NCI-H526 (cell line): ENCODE results near the gene BMP7.

ENCODE experiments used
- DNase-seq, 2 experiments: peaks; one replicate each; lab custom pipeline; 2025; lab: John Stamatoyannopoulos, UW

BMP7 gene

DNA sequence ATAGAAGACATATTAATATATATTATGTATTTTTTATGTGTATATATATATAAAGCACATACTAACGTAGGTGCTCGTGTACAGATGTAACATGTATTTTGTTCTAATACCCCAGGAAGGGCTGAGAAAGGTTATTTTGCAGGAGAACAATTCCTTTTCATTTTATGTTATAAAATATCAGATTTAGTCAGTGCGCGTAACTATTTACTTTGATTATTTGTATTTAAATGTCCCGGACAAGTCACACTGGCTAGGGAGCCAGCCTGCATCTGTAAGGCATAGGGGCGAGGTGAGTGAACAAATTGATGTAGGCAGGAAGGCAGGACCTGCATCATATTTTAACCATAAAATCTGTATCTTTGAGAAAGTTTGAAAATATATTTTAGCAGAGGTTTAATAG is 74.1 kb downstream of the BMP7 start:
- DNase-seq = no peak

DNA sequence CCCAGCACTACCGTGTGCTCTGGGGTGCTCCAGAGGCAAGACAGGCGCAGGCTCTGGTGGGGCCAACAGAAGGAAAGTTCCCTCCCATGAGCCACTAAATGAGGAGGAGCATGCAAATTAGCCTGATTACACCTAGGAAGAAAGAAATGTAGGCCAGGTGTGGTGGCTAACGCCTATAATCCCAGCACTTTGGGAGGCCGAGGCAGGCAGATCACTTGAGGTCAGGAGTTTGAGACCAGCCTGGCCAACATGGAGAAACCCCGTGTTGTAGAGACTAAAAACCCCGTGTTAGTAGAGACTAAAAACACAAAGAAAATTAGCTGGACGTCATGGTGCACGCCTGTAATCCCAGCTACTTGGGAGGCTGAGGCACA is 75.2 kb downstream of the BMP7 start:
- DNase-seq = peak in 1 of 2 experiments; percentile 16

DNA sequence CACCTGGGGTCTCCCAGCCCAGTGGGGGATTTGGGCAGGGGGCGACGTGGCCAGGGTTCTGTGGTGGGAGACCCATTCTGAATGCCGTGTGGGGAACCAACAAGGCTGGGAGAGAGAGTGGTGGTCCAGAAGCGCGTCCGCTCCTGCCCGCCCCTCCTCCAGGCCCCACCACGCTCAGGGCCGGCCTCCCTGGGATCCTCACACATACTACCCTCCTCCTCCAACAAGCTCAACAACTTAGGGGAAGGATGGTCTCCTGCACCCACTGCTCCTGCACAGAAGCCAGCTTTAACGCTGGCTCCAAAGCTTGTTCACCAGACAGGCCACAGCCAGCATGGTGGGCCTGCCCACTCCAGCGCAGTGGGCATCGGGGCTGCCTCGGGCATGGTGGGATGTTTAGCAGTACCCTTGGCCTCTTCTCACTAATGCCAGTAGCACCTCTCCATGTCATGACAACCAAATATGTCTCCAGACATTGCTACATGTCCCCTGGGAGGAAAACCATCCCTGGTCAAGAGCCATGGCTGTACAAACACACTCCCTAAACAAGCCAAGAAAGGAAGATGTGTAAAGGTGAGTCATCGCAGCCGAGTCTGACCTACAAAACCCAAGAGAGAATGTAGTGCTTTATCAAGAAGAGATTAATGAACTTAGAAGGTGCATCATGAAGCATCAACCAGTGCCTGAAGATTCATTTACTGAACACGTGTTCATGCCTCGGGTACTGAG is 75.7 kb downstream of the BMP7 start:
- DNase-seq = no peak

DNA sequence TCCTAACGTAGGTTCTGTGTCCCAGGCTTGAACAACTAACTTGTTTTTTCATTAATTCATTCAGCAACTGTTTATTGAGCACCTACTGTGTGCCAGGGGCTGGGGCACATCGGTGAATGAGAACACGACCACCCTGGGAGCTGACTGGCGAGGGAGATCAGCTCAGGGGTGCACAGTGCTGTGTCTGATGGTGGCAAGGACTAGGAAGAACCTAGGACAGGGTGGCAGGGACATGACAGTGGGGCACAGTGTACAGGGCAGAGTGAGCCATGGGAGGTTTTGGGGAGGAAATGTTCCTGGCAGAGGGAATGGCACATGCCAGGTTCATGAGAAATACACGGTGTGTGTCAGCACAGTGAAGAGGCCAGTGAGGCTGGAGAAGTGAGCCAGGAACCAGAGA is 76.7 kb downstream of the BMP7 start:
- DNase-seq = no peak

GRCh38 chr20:57188576-57189079 is 77.8 kb downstream of the BMP7 start:
- peak in 1 of 2 experiments; percentile 12 for DNase-seq

DNA sequence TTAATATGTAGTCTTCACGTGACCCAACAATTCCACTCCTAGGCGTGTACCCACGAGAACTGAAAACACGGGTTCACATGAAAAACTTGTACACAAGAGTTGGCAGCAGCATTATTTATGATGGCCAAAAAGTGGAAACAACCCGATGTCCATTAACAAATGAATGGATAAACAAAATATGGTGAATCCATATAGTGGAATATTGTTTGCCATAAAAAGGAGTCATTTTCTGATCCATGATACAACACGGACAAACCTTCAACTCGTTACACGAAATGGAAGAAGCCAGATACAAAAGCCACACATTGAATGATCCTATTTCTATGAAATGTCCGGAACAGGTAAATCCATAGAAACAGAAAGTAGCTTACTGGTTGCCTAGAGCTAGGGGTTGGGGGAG is 78.4 kb downstream of the BMP7 start:
- DNase-seq = no peak

GRCh38 chr20:57187068-57187634 is 79.3 kb downstream of the BMP7 start:
- DNase-seq = no peak

GRCh38 chr20:57186192-57186591 is 80.2 kb downstream of the BMP7 start:
- no peak for DNase-seq

GRCh38 chr20:57185188-57185743 is 81.2 kb downstream of the BMP7 start:
- no peak for DNase-seq

GRCh38 chr20:57183457-57184009 is 82.9 kb downstream of the BMP7 start:
- no peak for DNase-seq

DNA sequence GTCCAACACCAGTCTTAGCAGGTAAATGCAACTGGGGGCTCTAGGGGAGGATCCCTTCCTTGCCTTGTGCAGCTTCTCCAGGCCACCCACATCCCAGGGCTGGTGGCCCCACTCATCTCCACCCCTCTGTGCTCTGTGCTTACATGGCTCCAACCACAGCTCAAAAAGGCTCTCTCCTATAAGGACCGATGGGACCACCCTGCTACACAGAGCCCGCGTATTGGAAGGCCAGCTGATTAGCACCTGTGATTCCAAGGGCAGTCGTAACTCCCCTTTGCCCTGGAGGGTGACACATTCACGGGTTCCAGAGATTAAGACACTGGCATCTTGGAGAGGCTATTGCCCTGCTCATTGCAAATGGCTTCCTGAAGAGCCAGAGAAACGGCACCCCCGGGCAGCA is 84.8 kb downstream of the BMP7 start:
- no peak for DNase-seq

GRCh38 chr20:57180954-57181353 is 85.5 kb downstream of the BMP7 start:
- no peak for DNase-seq

GRCh38 chr20:57180387-57180786 is 86.1 kb downstream of the BMP7 start:
- DNase-seq = no peak

GRCh38 chr20:57179265-57179664 is 87.2 kb downstream of the BMP7 start:
- no peak for DNase-seq

DNA sequence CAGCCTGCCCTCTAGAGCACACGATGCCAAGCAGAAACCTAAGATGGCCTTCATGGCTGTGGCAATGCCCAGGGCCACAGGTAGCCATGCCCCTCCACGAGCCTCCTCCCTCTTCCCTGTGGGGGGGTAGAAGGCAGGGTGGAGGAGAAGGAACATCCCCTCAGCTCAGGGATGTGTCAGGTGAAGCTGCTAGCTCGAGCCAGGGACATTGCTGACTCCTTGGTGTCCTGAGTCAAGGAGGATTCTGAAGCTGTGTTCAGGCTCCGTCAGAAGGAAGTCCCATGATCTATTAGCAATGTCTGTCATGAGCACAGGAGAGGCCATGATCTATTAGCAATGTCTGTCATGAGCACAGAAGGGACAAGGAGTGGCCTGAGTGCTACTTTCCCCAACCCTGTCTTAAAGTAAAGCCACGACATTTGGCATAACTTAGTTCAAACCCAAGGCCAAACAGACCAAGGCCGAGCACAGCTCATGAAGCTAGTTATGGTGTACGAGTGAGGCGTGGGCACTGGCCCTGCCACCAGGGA is 87.8 kb downstream of the BMP7 start:
- no peak for DNase-seq

- DNase-seq = no peak
Measured at GRCh38 chr20:57177636-57178280, 88.7 kb downstream of the BMP7 start.

DNA sequence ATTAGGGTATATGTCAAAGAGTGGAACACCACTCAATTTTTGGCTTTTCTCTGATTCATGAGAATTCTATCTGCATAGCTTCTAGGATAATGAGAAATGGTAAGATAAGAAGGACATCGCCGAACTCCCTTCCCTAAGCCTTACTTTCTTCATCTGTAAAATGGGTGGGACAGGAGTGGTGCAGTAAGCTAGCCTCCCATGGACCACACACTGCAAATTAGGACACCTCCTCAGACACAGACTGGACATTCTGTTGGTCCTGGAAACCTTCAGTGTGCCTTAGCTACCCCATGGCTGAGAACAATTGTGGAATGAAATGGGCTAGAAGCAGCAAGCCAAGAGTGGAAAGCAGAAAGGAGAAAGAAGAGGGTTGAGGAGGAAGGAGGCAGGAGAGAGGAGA is 89.6 kb downstream of the BMP7 start:
- DNase-seq = no peak

DNA sequence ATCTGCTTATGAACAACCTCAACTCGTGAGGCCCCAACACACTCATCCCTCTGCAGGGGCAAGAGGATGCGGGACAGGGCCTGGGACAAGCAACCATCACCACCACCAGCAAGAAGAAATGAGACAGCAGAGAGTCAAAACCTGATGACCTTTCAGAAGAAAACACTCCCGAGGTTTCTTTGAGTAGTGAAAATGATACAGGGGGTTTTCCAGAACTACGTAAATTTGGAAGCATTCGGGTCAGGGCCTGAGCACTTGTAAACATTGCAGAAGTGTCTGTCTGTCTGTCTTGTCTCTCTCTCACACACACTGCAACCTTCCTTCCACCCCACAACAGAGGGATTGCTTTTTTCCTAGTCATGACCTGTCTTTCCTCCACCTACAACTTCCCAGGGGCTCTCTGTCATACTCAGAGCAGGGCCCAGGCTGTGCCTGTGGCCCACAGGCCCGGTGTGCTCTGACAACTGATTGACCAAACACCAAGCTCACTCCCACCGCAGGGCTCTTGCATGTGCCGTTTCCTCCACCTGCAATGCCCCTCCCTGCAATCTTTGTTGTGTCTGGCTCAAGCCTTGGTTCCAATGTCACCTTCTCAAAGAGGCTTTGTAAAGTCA is 90.9 kb downstream of the BMP7 start:
- no peak for DNase-seq

DNA sequence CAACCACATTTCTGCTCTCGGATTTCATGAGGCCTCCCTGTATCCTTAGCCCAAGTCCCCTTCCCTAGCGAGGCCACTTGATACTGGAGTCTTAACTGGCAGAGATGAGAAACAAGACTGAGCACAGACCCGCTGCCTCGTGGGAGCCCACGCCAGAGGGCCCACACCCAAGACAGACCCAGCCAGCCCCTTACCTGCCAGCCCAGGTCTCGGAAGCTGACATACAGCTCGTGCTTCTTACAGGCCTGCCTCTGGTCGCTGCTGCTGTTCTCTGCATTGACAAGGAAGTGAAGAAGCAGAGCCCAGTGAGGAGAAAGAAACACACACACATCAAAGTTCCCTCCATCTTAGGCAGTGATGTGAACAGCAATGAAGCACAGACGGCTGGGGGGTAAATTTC is 91.7 kb downstream of the BMP7 start:
- DNase-seq = no peak

DNA sequence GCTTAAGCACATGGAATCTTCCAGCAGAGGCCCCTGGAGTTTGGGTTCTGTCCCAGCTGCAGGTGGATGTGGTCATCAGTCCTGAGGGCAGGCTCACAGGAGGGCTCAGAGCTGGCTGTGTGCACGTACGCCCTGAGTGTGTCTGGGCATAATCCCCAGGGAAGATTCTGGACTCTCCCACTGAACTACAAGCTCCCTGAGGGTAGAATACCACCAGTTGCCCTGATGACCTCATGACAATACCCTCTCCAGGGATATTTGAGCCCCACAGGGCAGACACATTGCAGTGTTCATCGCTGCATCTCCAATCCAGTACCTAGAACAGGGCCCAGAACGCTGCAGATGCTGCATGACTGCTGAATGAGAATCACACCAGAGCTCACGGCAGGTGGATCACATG is 92.5 kb downstream of the BMP7 start:
- DNase-seq = no peak

DNA sequence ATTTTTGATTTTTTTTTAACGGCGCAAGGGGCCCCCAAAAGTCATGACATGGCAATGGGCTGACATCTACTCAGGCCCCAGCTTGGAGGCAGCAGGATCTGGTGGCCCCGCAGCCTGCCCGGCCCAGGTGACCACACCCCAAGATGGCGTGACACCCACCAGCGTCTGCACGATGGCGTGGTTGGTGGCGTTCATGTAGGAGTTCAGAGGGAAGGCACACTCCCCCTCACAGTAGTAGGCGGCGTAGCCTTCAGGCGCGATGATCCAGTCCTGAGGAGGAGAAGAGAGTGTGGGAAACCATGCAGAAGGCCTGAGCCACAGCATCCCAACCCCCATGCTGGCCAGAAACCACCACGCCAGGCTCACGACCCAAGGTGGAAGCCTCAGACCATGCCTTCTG is 93.4 kb downstream of the BMP7 start:
- DNase-seq = no peak

DNA sequence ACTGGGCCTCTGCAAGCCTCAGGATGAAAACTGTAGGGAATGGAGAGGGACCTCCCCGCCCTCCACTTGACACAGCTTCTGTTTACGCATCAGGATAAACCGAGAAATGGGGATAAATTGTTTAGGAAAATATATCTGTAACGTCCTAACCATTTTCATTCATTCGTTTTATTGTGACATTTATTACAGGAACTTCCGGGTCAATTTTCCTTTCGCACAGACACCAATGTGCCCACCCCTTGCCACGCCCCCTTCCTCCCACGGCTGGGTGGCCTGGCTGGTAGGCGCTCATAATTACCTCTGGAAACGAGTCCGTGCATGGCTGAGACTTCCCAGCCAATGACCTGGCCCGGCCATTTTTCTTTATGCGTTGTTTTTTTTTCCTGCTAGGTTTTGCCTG is 96.1 kb downstream of the BMP7 start:
- DNase-seq = peak in 1 of 2 experiments; percentile 10
